SJSA1 (cell line): Measurements from ENCODE around the gene ABCG1. TPM values are rescaled to one million over a fixed set of nuclear protein-coding genes. Genes with fewer than 3 reads are reported as not detected.

ENCODE experiments used
- DNase-seq, 2 experiments: peaks; one replicate each; pipeline ENCODE4 v3.0.0-alpha.2; 2015 to 2020; ENCODE audit warnings: low spot score in 2 of 2, low read depth in 1 of 2
- H3K27ac ChIP-seq: fragments of 250-450 bp; sonication (Bioruptor Pico); 2 replicates; pipeline ENCODE4 v1.5.1; 2020; ENCODE audit warnings: mild to moderate bottlenecking, moderate library complexity
- H3K27me3 ChIP-seq: fragments of 250-450 bp; sonication (Bioruptor Pico); replicated peaks from 2 replicates; pipeline ENCODE4 v1.5.1; 2020; ENCODE audit warnings: mild to moderate bottlenecking, moderate library complexity
- H3K36me3 ChIP-seq: fragments of 250-450 bp; sonication (Bioruptor Pico); 2 replicates; pipeline ENCODE4 v1.5.1; 2020; ENCODE audit warnings: mild to moderate bottlenecking
- H3K4me1 ChIP-seq: fragments of 250-450 bp; sonication (Bioruptor Pico); replicated peaks from 2 replicates; pipeline ENCODE4 v1.6.1; 2021; ENCODE audit warnings: mild to moderate bottlenecking
- H3K4me3 ChIP-seq: fragments of 250-450 bp; sonication (Bioruptor Pico); 2 replicates; pipeline ENCODE4 v1.5.1; 2020; ENCODE audit warnings: mild to moderate bottlenecking
- H3K9me3 ChIP-seq: fragments of 250-450 bp; sonication (Bioruptor Pico); replicated peaks from 2 replicates; pipeline ENCODE4 v1.5.1; 2020; ENCODE audit warnings: mild to moderate bottlenecking
- total RNA-seq: library from RNA; depleted of rRNA; stranded (reverse); fragments of >200 nt; shearing (Covaris generic); gene quantifications from 2 replicates; pipeline ENCODE4 v1.2.3, GENCODE V29; 2014

Gene ABCG1
- total RNA-seq, 1 experiment from 2014 or later, result 11.5 TPM

DNA sequence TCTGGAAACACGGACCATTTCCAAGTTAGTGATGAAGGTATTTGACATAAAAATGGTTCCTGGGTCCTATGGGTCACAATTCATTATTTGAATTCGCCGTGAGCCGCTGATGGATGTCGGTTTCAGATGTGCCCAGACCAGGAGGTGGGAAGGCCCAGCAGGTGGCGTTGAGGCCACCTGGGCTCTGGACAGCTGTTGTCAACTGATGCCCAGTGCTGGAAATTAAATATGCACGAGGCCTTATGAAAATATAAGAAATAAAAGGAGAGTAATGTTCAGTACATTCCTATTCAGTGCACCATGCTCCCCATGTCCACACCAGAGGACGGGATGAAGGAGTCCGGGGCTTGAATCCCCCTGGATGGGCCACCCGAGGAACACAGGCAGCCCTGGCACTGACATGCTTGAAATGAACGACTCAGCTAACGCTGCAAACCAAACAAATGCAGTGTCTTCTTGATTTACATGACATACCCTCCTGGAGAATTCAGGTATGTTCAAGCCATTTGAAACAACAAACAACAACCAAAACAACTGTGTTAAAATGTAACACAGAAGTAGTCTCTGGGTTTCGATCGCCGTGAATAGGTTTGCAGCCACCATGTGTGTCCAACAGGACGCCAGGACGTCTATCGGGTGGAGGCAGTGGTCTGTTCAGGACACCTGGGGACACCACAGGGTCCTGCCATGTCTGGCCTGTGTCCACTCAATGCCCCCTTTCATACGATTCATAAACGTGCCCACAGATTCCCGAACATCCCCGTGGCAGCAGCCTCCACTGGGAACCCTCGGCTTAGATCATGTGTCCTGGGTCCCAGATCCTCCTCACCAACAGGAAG, 90.2 kb downstream of the ABCG1 start:
- Histone ChIP-seq H3K4me1 (peaks cover 9% of the 10 kb centered on the region), H3K4me3 (no peak overlapping the region), H3K9me3 (no peaks in the 10 kb centered on the region), H3K27ac (no peak overlapping the region), H3K27me3 (no peaks in the 10 kb centered on the region), H3K36me3 (no peaks in the 10 kb centered on the region)
- no peak for DNase-seq

DNA sequence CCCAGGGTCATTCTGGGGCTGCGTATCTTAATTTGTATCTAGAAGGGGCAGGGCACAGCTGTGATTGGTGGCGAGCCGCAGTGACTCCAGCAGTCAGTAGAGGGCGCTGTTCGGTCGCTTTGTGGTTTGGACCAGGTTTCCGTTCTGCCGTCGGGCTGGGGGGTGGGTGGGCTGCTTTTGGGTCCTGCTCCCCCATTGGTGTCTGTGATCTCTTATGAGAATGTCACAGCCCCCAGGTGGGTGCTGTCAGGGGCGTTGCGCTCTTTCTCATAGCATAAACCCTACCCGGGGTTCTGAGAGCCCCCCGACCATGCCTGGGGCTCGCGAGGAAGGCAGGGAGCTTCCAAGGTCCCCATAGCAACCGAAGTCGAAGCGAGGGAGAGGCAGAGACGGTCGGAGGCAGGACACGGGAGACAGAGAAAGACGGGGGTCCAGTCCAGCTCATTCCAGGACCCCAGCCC, 90.8 kb downstream of the ABCG1 start:
- Histone ChIP-seq H3K36me3 (no peaks in the 10 kb centered on the region), H3K9me3 (no peaks in the 10 kb centered on the region), H3K4me1 (peaks cover 7% of the 10 kb centered on the region), H3K27ac (no peak overlapping the region), H3K27me3 (no peaks in the 10 kb centered on the region), H3K4me3 (no peak overlapping the region)
- DNase-seq, result peak in 1 of 2 experiments; percentile 33

DNA sequence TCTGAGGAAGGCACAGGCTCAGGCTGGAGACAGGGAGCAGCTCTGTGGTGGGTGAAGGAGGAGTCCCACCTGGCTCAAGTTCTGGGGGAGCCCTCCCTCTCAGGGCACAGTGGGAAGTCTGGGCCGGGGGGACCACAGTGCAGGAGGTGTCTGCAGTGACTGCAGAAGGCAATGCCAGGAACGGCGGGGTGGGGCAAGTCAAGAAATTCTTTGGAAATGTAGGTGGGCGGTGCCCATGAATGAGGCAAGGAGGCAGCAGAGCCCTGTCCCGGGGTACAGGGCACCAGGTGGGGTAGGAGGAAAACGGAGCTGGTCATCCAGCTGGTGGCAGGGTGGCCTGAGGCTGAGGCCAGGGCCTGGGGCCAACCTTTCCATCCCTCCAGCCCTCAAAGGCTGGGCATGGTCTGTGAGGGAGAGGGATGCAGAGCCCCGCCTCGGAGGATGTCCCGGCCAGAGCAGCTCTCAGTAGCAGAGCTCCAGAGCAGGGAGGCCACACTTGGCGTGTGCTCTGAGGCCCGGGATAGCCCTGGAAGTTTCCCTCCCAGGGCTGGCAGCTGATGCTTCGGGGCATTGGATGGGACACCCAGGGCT, 91.6 kb downstream of the ABCG1 start:
- Histone ChIP-seq H3K27me3 (no peaks in the 10 kb centered on the region), H3K36me3 (no peaks in the 10 kb centered on the region), H3K9me3 (no peaks in the 10 kb centered on the region), H3K27ac (no peak overlapping the region), H3K4me3 (no peak overlapping the region), H3K4me1 (peaks cover 9% of the 10 kb centered on the region)
- DNase-seq, result peak in 1 of 2 experiments; percentile 31

DNA sequence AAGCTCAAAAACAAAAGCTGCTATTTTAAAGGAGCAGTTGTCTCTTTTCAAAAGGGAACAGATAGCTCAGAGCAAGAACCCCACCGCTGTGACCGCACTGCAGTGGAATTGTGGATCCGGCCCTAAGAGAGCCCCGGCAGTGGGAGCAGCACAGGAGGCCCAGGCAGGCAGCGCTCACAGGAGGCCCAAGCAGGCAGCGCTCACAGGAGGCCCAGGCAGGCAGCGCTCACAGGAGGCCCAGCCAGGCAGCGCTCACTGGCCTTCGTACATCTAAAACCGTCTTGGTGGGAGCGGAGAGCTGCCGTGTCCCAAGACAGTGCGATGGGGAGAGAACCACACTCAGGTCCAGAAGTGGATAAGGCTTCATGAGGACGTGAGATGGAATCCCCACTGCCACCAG, 92.2 kb downstream of the ABCG1 start:
- peak in 1 of 2 experiments; percentile 17 for DNase-seq
- H3K27ac ChIP-seq, result no peak overlapping the region
- H3K4me1 ChIP-seq, result peaks cover 10% of the 10 kb centered on the region
- H3K27me3 ChIP-seq, result no peaks in the 10 kb centered on the region
- H3K4me3 ChIP-seq, result no peak overlapping the region
- H3K36me3 ChIP-seq, result no peaks in the 10 kb centered on the region
- no peaks in the 10 kb centered on the region for H3K9me3 ChIP-seq

DNA sequence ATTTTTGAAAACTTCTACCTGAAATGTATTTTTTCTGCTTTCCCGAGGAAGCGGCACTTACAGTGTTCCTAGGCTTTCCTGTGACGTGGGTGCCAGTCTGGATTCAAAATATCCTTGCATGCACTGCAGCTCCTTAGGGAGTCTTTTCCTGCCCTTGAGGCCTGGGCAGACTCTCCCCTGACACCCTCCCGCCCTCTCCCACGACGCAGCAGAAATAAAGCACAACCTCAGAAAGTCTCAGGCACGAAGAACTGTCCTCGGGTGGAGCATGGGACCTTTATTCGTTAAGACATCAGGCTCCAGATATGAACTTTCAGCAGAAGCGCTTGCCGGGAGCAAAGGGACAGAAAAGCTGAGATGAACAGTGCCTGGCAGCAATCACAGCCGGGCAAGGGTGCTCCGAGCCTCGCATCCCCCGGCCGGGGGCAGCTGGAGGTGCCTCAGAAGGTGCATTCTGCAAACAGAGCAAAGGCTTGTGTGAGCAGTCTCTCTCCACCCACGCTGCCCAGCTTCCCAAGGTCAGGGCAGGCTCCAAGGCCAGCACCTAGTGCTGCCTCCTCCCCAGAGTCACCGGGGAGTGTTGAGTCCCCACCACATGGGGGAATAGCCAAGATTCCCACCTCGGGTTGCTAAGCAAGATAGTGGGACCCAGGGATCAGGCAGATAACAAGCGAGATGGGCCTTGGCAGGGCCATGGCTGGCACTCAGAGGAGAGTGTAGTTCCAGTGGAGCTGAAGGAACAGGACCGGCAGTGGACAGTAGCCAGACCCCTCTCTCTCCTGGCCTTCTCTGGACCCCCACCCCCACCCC, 93.1 kb downstream of the ABCG1 start:
- Histone ChIP-seq H3K4me3 (no peak overlapping the region), H3K27me3 (no peaks in the 10 kb centered on the region), H3K36me3 (no peaks in the 10 kb centered on the region), H3K9me3 (no peaks in the 10 kb centered on the region), H3K4me1 (peaks cover 14% of the 10 kb centered on the region), H3K27ac (no peak overlapping the region)
- peak in 1 of 2 experiments; percentile 34 for DNase-seq

DNA sequence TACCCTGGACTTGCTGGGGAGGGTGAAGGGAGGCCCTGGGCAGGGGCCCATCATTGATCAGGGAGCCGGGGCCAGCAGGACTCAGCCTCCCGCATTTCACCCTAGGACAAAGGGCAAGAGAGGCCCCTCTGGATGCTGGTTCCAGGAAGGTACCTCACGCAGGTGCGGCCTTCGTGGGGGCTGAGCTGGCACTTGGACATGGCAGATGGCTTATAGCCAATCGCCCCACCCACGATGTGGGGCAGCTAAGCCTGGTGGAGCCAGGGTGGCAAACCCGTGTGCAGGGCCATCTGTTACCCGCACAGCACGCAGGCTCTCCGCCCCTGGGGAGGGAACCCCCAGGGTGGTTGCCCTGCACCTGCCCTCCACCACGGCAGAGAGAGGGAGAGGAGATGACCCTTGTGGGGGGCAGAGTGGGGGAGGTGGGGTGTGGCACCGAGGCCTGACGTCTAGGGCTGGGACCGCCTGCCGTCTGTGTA, 93.7 kb downstream of the ABCG1 start:
- no peaks in the 10 kb centered on the region for H3K9me3 ChIP-seq
- no peak overlapping the region for H3K4me3 ChIP-seq
- no peaks in the 10 kb centered on the region for H3K27me3 ChIP-seq
- peaks cover 14% of the 10 kb centered on the region for H3K4me1 ChIP-seq
- peak in 1 of 2 experiments; percentile 40 for DNase-seq
- H3K36me3 ChIP-seq, result no peaks in the 10 kb centered on the region
- no peak overlapping the region for H3K27ac ChIP-seq

DNA sequence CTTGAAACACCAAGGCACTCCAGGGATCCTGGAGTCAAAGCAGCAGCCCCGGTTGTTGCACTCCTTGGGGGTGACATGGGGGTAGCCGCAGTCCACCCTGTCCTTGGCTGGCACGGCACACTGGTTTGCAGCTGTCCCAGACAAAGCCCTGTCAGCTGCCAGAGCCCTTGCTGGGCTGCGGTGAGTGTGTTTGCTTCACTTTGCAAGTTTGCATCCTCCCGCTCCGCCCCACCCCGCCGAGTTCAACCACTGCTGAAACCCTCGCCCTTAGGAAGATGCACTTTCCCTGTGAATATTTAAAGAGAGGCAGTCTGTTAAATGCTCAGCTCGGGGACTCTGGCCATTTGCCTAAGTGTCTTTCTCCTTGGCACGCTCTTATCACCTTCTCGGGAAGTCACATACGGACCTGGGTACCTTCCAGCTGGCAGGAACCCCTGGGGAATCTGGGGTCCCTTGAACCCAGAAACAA, 94.6 kb downstream of the ABCG1 start:
- no peak overlapping the region for H3K4me3 ChIP-seq
- H3K36me3 ChIP-seq, result no peaks in the 10 kb centered on the region
- peaks cover 14% of the 10 kb centered on the region for H3K4me1 ChIP-seq
- no peak overlapping the region for H3K27ac ChIP-seq
- no peaks in the 10 kb centered on the region for H3K27me3 ChIP-seq
- H3K9me3 ChIP-seq, result no peaks in the 10 kb centered on the region
- peak in 1 of 2 experiments; percentile 40 for DNase-seq

DNA sequence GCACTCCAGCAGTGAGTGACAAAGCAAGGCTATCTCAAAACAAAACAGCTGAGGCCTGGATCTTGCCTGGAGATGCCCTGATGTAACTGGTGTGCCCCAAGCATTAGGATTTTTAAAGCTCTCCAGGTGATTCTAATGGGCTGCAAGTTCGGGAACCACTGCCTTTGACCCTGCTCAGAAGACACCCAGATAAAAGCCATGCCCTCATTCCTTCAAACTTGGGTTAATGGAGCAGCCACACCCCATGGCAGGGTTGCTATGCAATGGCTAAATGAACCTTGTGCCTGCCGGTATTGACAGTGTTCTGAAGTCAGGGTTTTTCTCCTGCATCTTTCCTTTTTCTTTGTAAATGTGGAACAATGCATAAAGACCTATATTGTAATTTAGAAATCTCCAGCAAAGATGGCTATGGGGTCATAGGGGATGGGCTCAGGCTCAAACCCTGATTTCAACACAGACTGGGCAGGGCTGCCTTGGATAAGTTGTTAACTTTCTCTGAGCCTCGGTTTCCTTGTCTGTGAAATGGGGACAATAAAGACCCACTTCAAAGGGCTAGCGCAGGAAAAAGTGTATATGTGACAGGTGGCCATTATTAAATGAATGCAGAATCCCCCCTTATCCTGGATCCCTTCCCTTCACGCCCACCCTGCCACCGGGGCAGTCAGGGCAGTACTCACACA, 95.8 kb downstream of the ABCG1 start:
- Histone ChIP-seq H3K4me1 (peaks cover 18% of the 10 kb centered on the region), H3K27ac (no peak overlapping the region), H3K36me3 (no peaks in the 10 kb centered on the region), H3K27me3 (no peaks in the 10 kb centered on the region), H3K9me3 (no peaks in the 10 kb centered on the region), H3K4me3 (no peak overlapping the region)
- DNase-seq, result peak in 1 of 2 experiments; percentile 24

DNA sequence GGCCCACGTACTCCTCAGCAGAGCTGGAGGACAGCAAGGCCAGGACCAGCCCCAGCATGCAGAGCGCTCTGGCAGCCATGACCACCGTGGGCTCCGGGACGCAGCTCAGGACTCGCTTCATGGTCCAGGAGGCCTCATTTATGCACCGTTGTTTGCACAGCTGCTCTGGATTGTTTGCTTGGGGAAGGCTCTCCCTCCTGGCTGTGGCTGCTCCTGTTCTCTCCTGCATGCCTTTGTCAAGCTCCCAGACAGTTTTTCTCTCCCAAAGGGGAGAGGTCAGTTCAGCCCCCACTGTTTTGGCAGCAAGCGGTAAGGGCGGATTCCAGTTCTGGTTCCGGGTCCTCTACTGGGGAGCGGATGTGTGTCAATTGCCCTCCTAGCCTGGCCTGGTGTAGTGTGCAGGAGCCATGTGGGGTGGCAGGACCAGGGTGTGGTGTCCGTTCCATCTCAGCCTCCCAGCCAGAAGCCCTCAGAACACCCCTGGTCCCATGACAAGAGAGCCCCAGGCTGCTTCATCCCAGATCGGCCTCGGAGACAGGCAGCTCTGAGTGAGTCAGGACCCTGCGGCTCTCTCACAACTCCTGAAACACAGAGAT, 96.5 kb downstream of the ABCG1 start, which contains the start of gene TFF3:
TSS of gene TFF3 (minus strand) at position 114 of the 596 bp plus-strand sequence. CDS start at position 79, 35 bp downstream.
- DNase-seq, result peak in 1 of 2 experiments; percentile 31
- no peak within 1 kb of the TSS for H3K4me3 ChIP-seq
- H3K9me3 ChIP-seq, result no peaks in the 10 kb centered on the region
- H3K4me1 ChIP-seq, result peaks cover 22% of the 10 kb centered on the region
- no peak within 1 kb of the TSS for H3K27ac ChIP-seq
- H3K27me3 ChIP-seq, result no peaks in the 10 kb centered on the region
- H3K36me3 ChIP-seq, result no peaks in the 10 kb centered on the region

DNA sequence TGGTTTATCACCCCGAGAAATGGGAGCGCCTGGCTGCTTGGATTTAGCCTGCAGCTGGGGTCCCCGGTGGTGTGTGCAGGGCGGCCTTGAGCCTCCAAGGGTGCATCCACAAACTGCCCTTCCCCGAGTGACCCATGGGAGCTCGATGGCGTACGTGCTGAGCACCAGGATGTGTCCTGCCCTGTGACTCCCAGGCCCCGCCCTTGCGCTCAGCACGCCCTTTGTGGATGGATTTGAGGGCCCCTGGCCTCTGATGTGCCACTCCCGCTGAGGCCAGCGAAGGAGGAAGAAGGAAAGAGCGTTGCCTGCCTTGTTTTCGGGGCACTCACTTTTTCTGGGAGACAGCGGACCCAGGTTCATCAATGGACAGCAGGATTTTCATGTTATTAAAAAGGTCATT, 98.0 kb downstream of the ABCG1 start:
- Histone ChIP-seq H3K27ac (no peak overlapping the region), H3K4me1 (peaks cover 22% of the 10 kb centered on the region), H3K36me3 (no peaks in the 10 kb centered on the region), H3K9me3 (no peaks in the 10 kb centered on the region), H3K27me3 (no peaks in the 10 kb centered on the region), H3K4me3 (no peak overlapping the region)
- DNase-seq, result peak in 1 of 2 experiments; percentile 41

DNA sequence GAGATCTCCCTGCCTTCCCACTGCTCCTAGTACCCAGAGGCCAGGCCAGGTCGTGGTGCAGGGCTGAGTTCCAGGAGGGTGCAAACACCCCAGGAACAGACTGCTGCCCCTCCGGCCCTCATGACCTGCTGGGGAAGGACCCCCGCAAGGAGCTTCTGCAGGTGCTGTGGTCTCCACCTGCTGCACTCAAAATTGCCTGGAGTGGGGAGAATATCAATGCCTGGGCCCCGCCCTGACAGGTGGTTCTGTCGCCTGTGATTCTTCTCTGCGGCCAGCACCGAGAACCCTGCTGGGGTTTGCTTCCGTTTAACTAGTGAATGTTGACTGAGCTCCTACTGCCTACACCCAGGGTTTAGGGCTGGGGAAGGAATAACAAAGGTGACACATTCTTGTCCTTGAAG, 98.4 kb downstream of the ABCG1 start:
- peaks cover 22% of the 10 kb centered on the region for H3K4me1 ChIP-seq
- H3K36me3 ChIP-seq, result no peaks in the 10 kb centered on the region
- no peaks in the 10 kb centered on the region for H3K27me3 ChIP-seq
- no peak overlapping the region for H3K27ac ChIP-seq
- DNase-seq, result peak in 1 of 2 experiments; percentile 31
- no peak overlapping the region for H3K4me3 ChIP-seq
- no peaks in the 10 kb centered on the region for H3K9me3 ChIP-seq

DNA sequence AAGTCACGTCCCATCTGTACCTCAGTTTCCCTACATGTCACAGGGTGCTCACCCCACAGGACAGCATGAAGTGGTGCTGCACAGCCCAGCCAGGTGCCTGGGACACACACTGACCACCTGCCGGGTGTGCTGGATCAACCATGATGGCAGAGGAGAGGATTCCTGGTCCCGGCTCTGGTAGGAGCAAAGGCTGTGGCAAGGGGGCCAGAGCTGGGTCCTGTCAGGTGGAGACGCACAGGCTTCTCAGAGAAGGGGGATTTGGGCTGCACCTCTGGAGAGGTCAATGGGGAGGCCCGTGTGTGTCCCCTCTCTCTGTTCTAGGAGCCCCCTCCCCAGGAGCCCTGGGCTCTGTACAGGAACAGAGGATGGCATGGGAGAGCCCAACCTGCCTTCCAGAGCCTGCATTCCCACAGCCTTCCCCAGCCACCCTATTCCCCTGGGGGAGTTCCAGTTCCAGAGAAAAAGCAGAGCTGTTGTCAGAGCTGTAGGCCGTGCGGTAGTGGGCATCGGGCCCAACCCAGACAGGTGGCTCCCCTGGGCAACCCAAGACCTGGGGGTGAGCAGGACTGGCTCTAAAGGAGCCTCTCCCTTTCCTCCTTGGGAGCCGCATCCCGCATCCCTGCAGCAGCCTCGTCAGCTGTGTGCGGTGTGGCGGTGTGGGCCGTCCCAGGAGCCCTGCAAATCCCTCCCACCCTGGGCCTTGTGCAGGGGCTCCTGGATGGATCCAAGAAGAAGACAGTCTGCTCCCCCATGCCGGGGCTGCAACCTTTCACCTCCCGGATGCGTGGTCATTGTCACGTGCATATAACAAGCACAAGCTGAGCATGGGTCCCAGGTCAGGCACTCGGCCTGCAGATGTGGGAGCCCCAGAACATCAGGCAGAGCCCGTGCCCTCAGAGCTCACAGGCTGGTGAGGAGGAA, 99.1 kb downstream of the ABCG1 start:
- Histone ChIP-seq H3K36me3 (no peaks in the 10 kb centered on the region), H3K4me3 (no peak overlapping the region), H3K27me3 (peaks cover under 1% of the 10 kb centered on the region; the same call in 1 of the 2 replicates), H3K4me1 (peaks cover 22% of the 10 kb centered on the region), H3K27ac (no peak overlapping the region), H3K9me3 (no peaks in the 10 kb centered on the region)
- DNase-seq, result peak in 1 of 2 experiments; percentile 40
